B cell (primary cell): ENCODE data around the gene UBTD1. TPM values are rescaled to one million over a fixed set of nuclear protein-coding genes. Genes with fewer than 3 reads are reported as not detected.

Experiments used
- polyA plus RNA-seq: library from polyadenylated mRNA; depleted of rRNA; stranded (reverse); fragments of >200 nt; gene quantifications from 2 replicates; pipeline ENCODE4 v1.2.3, GENCODE V29; 2012
- total RNA-seq, 2 donors: library from RNA; stranded (reverse); fragments of 120-200 nt in 1 of 2; gene quantifications; 1 replicate in 1 of 2; 2 replicates in 1 of 2; pipeline versions ENCODE4 v1.2.3 to v1.2.4, GENCODE V29; 2013 to 2022

UBTD1 gene
- total and polyA plus RNA-seq, 2 donors (not counting 1 experiment from before 2014, with no cell fraction given), result 1.3 to 1.8 TPM

Other genes with a start within 250 kb of the UBTD1 start
- gene ARHGAP19, start 206.3 kb upstream of the UBTD1 start, total RNA-seq, result 21.7 and 22.5 TPM in 2 replicates
- gene ARHGAP19, start 206.3 kb upstream of the UBTD1 start, polyA plus RNA-seq, result 6.4 and 8.3 TPM in 2 replicates
- 25.3 and 27.8 TPM in 2 replicates for gene FRAT1, start 179.7 kb upstream of the UBTD1 start, total RNA-seq
- 5.1 and 6.4 TPM in 2 replicates for gene FRAT1, start 179.7 kb upstream of the UBTD1 start, polyA plus RNA-seq
- gene FRAT2, start 164.2 kb upstream of the UBTD1 start, total RNA-seq, result 30.2 and 31.5 TPM in 2 replicates
- 4.1 and 4.9 TPM in 2 replicates for gene FRAT2, start 164.2 kb upstream of the UBTD1 start, polyA plus RNA-seq
- 33.6 and 35.7 TPM in 2 replicates for gene RRP12, start 97.6 kb upstream of the UBTD1 start, total RNA-seq
- gene RRP12, start 97.6 kb upstream of the UBTD1 start, polyA plus RNA-seq, result 19.3 and 22.8 TPM in 2 replicates
- gene PGAM1, start 72.7 kb upstream of the UBTD1 start, total RNA-seq, result 80.3 and 83.4 TPM in 2 replicates
- 28.8 and 48.7 TPM in 2 replicates for gene PGAM1, start 72.7 kb upstream of the UBTD1 start, polyA plus RNA-seq
- gene EXOSC1, start 52.9 kb upstream of the UBTD1 start, total RNA-seq, result 44.5 and 49.0 TPM in 2 replicates
- gene EXOSC1, start 52.9 kb upstream of the UBTD1 start, polyA plus RNA-seq, result 26.4 and 32.2 TPM in 2 replicates
- 35.6 and 41.5 TPM in 2 replicates for gene ZDHHC16, start 52.7 kb upstream of the UBTD1 start, total RNA-seq
- 21.0 and 24.1 TPM in 2 replicates for gene ZDHHC16, start 52.7 kb upstream of the UBTD1 start, polyA plus RNA-seq
- 78.0 and 82.1 TPM in 2 replicates for gene MMS19, start 502 bp upstream of the UBTD1 start, total RNA-seq
- 102 TPM in 2 replicates for gene MMS19, start 502 bp upstream of the UBTD1 start, polyA plus RNA-seq
- not detected in 2 replicates for gene ANKRD2, start 73.9 kb downstream of the UBTD1 start, total RNA-seq
- gene ANKRD2, start 73.9 kb downstream of the UBTD1 start, polyA plus RNA-seq, result not detected in 2 replicates
- not detected in 2 replicates for gene HOGA1, start 85.5 kb downstream of the UBTD1 start, total RNA-seq
- not detected in 2 replicates for gene HOGA1, start 85.5 kb downstream of the UBTD1 start, polyA plus RNA-seq
- not detected in 2 replicates for gene C10orf62, start 90.8 kb downstream of the UBTD1 start, total RNA-seq
- not detected in 2 replicates for gene C10orf62, start 90.8 kb downstream of the UBTD1 start, polyA plus RNA-seq
- 2.8 TPM in 2 replicates for gene MORN4, start 134.6 kb downstream of the UBTD1 start, total RNA-seq
- 1.5 TPM in 2 replicates for gene MORN4, start 134.6 kb downstream of the UBTD1 start, polyA plus RNA-seq
- gene PI4K2A, start 141.7 kb downstream of the UBTD1 start, total RNA-seq, result 17.7 and 18.4 TPM in 2 replicates
- 7.9 and 26.6 TPM in 2 replicates for gene PI4K2A, start 141.7 kb downstream of the UBTD1 start, polyA plus RNA-seq
- gene AVPI1, start 188.3 kb downstream of the UBTD1 start, total RNA-seq, result 3.4 and 3.9 TPM in 2 replicates
- gene AVPI1, start 188.3 kb downstream of the UBTD1 start, polyA plus RNA-seq, result 3.6 and 4.0 TPM in 2 replicates
- 0.54 and 0.80 TPM in 2 replicates for gene MARVELD1, start 214.8 kb downstream of the UBTD1 start, total RNA-seq
- gene MARVELD1, start 214.8 kb downstream of the UBTD1 start, polyA plus RNA-seq, result 0.26 and 0.45 TPM in 2 replicates
- gene ZFYVE27, start 238.2 kb downstream of the UBTD1 start, total RNA-seq, result 79.0 and 79.7 TPM in 2 replicates
- 50.4 and 55.2 TPM in 2 replicates for gene ZFYVE27, start 238.2 kb downstream of the UBTD1 start, polyA plus RNA-seq